Measurements from ENCODE around the gene PDX1. TPM values are rescaled to one million over a fixed set of nuclear protein-coding genes. Genes with fewer than 3 reads are reported as not detected.

The PDX1 gene
- total RNA-seq, 1 experiment from 2014 or later: 1.7 TPM

DNA sequence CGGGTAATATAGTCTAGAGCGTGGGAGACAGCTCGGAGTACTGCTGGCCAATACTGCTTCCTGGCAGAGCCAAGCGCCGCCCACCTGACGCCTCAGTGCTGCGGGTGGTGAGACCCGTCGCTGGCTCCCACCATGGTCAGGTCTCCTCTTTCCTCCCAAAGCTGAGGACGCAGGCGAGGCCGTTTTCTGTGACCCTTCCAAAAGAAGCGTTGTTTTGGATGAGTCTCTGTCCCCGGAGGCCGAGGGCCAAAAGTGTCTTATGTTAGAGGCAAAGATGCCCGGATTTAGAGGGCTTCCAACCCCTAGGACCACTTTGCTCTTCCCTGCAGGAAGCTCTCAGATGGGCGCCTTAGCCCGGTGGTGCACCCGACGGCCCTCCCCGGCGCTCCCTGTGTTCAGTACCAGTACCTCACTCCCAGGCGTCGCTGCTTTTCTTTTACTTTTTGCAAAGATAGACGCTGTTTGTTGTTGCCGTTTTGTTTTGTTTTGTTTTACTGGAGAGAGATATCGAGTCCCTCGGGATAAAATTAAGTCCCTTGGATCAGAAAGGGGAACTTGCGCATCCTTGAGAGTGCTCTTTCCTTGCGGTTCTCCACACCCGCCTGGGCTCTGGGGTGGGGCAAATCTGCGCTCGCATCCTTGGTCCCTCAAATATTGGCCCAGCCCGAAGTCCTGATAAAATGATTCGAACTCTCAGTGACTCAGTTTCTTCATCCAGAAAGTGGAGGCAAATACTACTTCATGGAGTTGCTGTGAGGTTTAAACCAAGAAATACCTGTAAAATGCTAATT lies 7.0 kb downstream of the PDX1 start:
- H3K27ac ChIP-seq (ENCODE audit: low read depth, low read length): no peak overlapping the region
- H3K4me2 ChIP-seq (ENCODE audit: low read length): no peak overlapping the region
- no peak overlapping the region for H2AFZ ChIP-seq (ENCODE audit: low read depth, low read length, poor library complexity, severe bottlenecking)
- TF ChIP-seq FOSL1 (IDR thresholded peaks at IDR 0.05; ENCODE audit: low read depth): no peak
- no peak for TF ChIP-seq EZH2 (IDR thresholded peaks at IDR 0.05)
- no peak for TF ChIP-seq EGR1 (IDR thresholded peaks at IDR 0.05; ENCODE audit: low read depth)
- no peak for TF ChIP-seq CBX3 (IDR thresholded peaks at IDR 0.05; ENCODE audit: low read depth)
- TF ChIP-seq, protein P1, sequence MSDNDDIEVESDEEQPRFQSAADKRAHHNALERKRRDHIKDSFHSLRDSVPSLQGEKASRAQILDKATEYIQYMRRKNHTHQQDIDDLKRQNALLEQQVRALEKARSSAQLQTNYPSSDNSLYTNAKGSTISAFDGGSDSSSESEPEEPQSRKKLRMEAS (IDR thresholded peaks at IDR 0.05): no peak
- TF ChIP-seq JUND (IDR thresholded peaks at IDR 0.05): no peak
- TF ChIP-seq RAD21 (IDR thresholded peaks at IDR 0.05; ENCODE audit: low read depth): no peak
- CTCF ChIA-PET: no interaction called here
- no peaks in the 10 kb centered on the region for H3K79me2 ChIP-seq (ENCODE audit: insufficient read depth, low read length)
- H3K4me3 ChIP-seq (replicated peaks in 1 of 2; ENCODE audit: low read depth in 1 of 2, low read length in 2 of 2): no peak overlapping the region
- intact Hi-C loops (cut with micrococcal nuclease): no loop called here
- no peaks in the 10 kb centered on the region for H3K36me3 ChIP-seq (ENCODE audit: control insufficient read depth in 1 of 2, insufficient read depth in 2 of 2, low read length in 2 of 2)
- no peaks in the 10 kb centered on the region for H3K27me3 ChIP-seq (ENCODE audit: insufficient read depth, low read length)
- H3K9me2 ChIP-seq (ENCODE audit: insufficient read depth): no peaks in the 10 kb centered on the region
- DNase-seq (ENCODE audit: low read depth, low spot score) (no peak), ATAC-seq (no peak)
- POLR2A ChIA-PET: no interaction called here
- H4K20me1 ChIP-seq (ENCODE audit: insufficient read depth): no peaks in the 10 kb centered on the region
- RAD21 ChIA-PET (ENCODE audit: low non-redundant PET in 1 of 2, low total read pairs in 2 of 2, uncharacterized antibody in 2 of 2, unreplicated experiment in 2 of 2): no interaction called here
- H3K4me1 ChIP-seq (ENCODE audit: control insufficient read depth in 1 of 2, insufficient read depth in 2 of 2, low read length in 2 of 2): no peaks in the 10 kb centered on the region
- no TSS peak for BruUV-seq (replicated peaks)
- H3K9me3 ChIP-seq (ENCODE audit: control insufficient read depth in 1 of 2, insufficient read depth in 1 of 2, low read depth in 1 of 2, low read length in 2 of 2): no peaks in the 10 kb centered on the region
- H3K9ac ChIP-seq (ENCODE audit: low read length): no peak overlapping the region

DNA sequence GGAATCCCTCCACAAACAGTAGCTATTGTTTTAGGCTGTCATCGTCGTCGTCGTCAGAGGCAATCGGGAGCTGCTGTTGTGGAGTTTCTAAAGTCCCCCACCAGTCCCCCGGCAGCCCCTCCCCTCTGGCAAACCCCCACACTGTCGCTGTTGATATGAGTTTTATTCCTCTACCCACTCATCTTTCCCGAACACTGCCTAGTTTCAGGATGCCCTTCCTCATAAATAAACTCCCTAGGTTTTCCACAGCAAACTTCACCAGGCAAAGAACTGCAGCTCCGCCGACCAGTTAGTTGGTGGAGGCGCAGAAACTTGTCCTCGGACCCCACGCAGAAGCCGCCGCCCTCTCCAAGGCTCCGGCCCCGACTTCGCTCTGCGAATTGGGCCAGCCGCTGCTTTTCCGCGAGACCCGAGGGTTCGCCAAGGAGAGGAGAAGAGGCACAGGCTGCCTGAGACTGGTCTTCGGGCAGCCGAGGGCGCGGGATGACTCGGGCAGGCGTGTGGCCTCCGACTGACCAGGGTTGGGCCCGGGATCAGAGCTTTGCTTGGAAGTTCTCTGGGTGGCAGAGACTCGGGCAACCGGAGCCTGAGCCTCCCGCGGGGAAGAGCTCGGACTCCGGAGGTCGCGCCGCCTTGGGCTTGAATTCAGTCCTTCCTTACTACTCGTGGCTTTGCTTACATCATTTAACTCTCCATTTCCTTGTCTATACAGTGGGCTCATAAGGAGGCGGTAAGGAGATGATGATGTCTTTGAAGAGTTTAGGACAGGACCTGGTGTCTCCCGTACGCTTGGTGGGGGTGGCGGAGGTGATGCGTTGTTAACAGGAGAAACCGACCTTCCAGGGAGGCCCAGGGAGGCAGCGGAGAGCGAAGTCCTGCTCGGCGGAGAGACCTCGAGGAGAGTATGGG lies 7.9 kb downstream of the PDX1 start:
- BruUV-seq (replicated peaks): no TSS peak
- DNase-seq (ENCODE audit: low read depth, low spot score): no peak
- Histone ChIP-seq H3K79me2 (ENCODE audit: insufficient read depth, low read length) (no peaks in the 10 kb centered on the region), H3K4me1 (ENCODE audit: control insufficient read depth in 1 of 2, insufficient read depth in 2 of 2, low read length in 2 of 2) (no peaks in the 10 kb centered on the region), H3K4me3 (replicated peaks in 1 of 2; ENCODE audit: low read depth in 1 of 2, low read length in 2 of 2) (no peak overlapping the region), H3K9me3 (ENCODE audit: control insufficient read depth in 1 of 2, insufficient read depth in 1 of 2, low read depth in 1 of 2, low read length in 2 of 2) (no peaks in the 10 kb centered on the region), H3K9ac (ENCODE audit: low read length) (no peak overlapping the region), H3K36me3 (ENCODE audit: control insufficient read depth in 1 of 2, insufficient read depth in 2 of 2, low read length in 2 of 2) (no peaks in the 10 kb centered on the region), H2AFZ (ENCODE audit: low read depth, low read length, poor library complexity, severe bottlenecking) (no peak overlapping the region), H3K27ac (ENCODE audit: low read depth, low read length) (no peak overlapping the region), H3K9me2 (ENCODE audit: insufficient read depth) (no peaks in the 10 kb centered on the region), H3K4me2 (ENCODE audit: low read length) (no peak overlapping the region), H4K20me1 (ENCODE audit: insufficient read depth) (no peaks in the 10 kb centered on the region), H3K27me3 (ENCODE audit: insufficient read depth, low read length) (no peaks in the 10 kb centered on the region)
- POLR2A ChIA-PET: no interaction called here
- RAD21 ChIA-PET (ENCODE audit: low non-redundant PET in 1 of 2, low total read pairs in 2 of 2, uncharacterized antibody in 2 of 2, unreplicated experiment in 2 of 2): no interaction called here
- intact Hi-C loops (cut with micrococcal nuclease): no loop called here
- CTCF ChIA-PET: no interaction called here
- no peak for ATAC-seq
- TF ChIP-seq EZH2phosphoT487 (IDR thresholded peaks at IDR 0.05; ENCODE audit: borderline replicate concordance) (no peak), FOSL1 (IDR thresholded peaks at IDR 0.05; ENCODE audit: low read depth) (no peak), SRF (IDR thresholded peaks at IDR 0.05; ENCODE audit: low read depth) (no peak), CBX3 (IDR thresholded peaks at IDR 0.05; ENCODE audit: low read depth) (no peak), JUND (IDR thresholded peaks at IDR 0.05) (no peak), YY1 (IDR thresholded peaks at IDR 0.05; ENCODE audit: extremely low read depth, insufficient replicate concordance, low read depth, low read length) (no peak), ZFX (IDR thresholded peaks at IDR 0.05) (no peak)
- TF ChIP-seq, protein P2, sequence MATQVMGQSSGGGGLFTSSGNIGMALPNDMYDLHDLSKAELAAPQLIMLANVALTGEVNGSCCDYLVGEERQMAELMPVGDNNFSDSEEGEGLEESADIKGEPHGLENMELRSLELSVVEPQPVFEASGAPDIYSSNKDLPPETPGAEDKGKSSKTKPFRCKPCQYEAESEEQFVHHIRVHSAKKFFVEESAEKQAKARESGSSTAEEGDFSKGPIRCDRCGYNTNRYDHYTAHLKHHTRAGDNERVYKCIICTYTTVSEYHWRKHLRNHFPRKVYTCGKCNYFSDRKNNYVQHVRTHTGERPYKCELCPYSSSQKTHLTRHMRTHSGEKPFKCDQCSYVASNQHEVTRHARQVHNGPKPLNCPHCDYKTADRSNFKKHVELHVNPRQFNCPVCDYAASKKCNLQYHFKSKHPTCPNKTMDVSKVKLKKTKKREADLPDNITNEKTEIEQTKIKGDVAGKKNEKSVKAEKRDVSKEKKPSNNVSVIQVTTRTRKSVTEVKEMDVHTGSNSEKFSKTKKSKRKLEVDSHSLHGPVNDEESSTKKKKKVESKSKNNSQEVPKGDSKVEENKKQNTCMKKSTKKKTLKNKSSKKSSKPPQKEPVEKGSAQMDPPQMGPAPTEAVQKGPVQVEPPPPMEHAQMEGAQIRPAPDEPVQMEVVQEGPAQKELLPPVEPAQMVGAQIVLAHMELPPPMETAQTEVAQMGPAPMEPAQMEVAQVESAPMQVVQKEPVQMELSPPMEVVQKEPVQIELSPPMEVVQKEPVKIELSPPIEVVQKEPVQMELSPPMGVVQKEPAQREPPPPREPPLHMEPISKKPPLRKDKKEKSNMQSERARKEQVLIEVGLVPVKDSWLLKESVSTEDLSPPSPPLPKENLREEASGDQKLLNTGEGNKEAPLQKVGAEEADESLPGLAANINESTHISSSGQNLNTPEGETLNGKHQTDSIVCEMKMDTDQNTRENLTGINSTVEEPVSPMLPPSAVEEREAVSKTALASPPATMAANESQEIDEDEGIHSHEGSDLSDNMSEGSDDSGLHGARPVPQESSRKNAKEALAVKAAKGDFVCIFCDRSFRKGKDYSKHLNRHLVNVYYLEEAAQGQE (IDR thresholded peaks at IDR 0.05; ENCODE audit: low read depth): no peak
- TF ChIP-seq, protein P3, sequence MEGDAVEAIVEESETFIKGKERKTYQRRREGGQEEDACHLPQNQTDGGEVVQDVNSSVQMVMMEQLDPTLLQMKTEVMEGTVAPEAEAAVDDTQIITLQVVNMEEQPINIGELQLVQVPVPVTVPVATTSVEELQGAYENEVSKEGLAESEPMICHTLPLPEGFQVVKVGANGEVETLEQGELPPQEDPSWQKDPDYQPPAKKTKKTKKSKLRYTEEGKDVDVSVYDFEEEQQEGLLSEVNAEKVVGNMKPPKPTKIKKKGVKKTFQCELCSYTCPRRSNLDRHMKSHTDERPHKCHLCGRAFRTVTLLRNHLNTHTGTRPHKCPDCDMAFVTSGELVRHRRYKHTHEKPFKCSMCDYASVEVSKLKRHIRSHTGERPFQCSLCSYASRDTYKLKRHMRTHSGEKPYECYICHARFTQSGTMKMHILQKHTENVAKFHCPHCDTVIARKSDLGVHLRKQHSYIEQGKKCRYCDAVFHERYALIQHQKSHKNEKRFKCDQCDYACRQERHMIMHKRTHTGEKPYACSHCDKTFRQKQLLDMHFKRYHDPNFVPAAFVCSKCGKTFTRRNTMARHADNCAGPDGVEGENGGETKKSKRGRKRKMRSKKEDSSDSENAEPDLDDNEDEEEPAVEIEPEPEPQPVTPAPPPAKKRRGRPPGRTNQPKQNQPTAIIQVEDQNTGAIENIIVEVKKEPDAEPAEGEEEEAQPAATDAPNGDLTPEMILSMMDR (IDR thresholded peaks at IDR 0.05 in 2 of 3, conservative IDR thresholded peaks at IDR 0.05 in 1 of 3; ENCODE audit: borderline replicate concordance in 1 of 3, insufficient read depth in 1 of 3, low read depth in 2 of 3, low read length in 2 of 3): no peak

Measured in HCT116 (cell line).